ENCODE data around the gene HELT. TPM values are rescaled to one million over a fixed set of nuclear protein-coding genes. Genes with fewer than 3 reads are reported as not detected.
"Not testable (repeated sequence)": the region's sequence is repeated elsewhere in the genome, so short reads cannot be mapped to it uniquely, and the experiment has no call there.

Gene HELT
- total RNA-seq, 2 donors from 2014 or later: not detected

DNA sequence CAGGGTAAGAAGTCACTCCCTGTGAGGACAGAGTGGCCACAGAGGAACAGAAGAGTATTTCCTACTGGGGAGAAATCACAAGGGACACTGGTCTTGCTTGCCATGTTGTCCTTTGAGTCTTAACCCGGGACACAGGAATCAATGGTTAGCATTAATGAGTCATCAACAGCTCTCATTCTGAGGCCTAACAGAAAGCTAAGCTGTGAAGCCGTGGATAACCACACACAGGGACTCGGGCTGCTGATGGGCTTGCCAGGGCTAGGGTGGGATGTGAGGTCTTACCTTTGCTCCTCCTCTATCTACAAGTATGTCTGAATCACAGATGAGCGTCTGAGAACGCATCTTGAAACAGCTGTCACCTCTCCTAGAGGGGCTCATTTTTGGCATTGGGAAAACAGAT lies 22.2 kb downstream of the HELT start:
- peaks cover 5% of the 10 kb centered on the region for H3K4me1 ChIP-seq (ENCODE audit: control insufficient read depth, insufficient read depth, low read length)
- H3K9ac ChIP-seq (ENCODE audit: extremely low read depth, low read length, poor library complexity, severe bottlenecking): no peak overlapping the region
- peaks cover 10% of the 10 kb centered on the region for H3K27me3 Mint-ChIP-seq (ENCODE audit: insufficient read depth)
- WGBS, 2 experiments (ENCODE audit: insufficient coverage in 1 of 2, insufficient read length in 1 of 2): 73 to 87% methylated on average over 3 to 5 of the region's 5 CpGs
- no peaks in the 10 kb centered on the region for H3K27me3 ChIP-seq (ENCODE audit: control insufficient read depth, insufficient read depth, low read length, poor library complexity, severe bottlenecking)
- H3K4me3 Mint-ChIP-seq: no peak overlapping the region
- H3K36me3 Mint-ChIP-seq (ENCODE audit: low read depth): peaks cover 3% of the 10 kb centered on the region
- peaks cover 7% of the 10 kb centered on the region for H3K4me1 Mint-ChIP-seq
- H3K36me3 ChIP-seq (ENCODE audit: control insufficient read depth, insufficient read depth, low read length): no peaks in the 10 kb centered on the region
- no peak overlapping the region for H3K4me3 ChIP-seq (ENCODE audit: low read length)
- DNase-seq: peak; percentile 56
- TF ChIP-seq, protein P1, sequence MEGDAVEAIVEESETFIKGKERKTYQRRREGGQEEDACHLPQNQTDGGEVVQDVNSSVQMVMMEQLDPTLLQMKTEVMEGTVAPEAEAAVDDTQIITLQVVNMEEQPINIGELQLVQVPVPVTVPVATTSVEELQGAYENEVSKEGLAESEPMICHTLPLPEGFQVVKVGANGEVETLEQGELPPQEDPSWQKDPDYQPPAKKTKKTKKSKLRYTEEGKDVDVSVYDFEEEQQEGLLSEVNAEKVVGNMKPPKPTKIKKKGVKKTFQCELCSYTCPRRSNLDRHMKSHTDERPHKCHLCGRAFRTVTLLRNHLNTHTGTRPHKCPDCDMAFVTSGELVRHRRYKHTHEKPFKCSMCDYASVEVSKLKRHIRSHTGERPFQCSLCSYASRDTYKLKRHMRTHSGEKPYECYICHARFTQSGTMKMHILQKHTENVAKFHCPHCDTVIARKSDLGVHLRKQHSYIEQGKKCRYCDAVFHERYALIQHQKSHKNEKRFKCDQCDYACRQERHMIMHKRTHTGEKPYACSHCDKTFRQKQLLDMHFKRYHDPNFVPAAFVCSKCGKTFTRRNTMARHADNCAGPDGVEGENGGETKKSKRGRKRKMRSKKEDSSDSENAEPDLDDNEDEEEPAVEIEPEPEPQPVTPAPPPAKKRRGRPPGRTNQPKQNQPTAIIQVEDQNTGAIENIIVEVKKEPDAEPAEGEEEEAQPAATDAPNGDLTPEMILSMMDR (conservative IDR thresholded peaks at IDR 0.05): no peak
- H3K9me3 Mint-ChIP-seq: peaks cover 42% of the 10 kb centered on the region
- peaks cover 15% of the 10 kb centered on the region for H3K9me3 ChIP-seq (ENCODE audit: control insufficient read depth, low read length)
- no peak overlapping the region for H3K27ac Mint-ChIP-seq
- no peak overlapping the region for H3K27ac ChIP-seq (ENCODE audit: low read depth, low read length)

DNA sequence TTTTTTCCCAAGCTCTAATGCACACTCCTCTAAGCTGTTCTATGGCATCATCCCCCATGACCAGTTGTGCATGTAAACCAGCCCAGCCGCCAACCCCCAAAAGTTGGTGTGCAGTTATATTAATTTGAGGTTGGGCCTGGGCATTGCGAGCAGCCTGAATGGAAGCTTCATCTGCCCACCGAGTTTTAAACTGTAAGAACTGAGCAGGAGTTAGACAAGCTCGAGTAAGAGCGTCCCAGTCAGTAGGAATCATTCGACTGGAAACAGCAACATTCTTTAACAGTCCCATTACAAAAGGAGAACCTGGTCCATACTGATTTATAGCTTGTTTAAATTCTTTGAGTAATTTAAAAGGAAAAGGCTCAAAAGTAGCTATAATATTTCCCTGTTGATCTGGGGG lies 32.0 kb downstream of the HELT start:
- not testable (repeated sequence) for H3K9ac ChIP-seq (ENCODE audit: extremely low read depth, low read length, poor library complexity, severe bottlenecking); H3K36me3 Mint-ChIP-seq (ENCODE audit: low read depth); H3K27me3 Mint-ChIP-seq (ENCODE audit: insufficient read depth); H3K4me1 ChIP-seq (ENCODE audit: control insufficient read depth, insufficient read depth, low read length); DNase-seq; H3K27me3 ChIP-seq (ENCODE audit: control insufficient read depth, insufficient read depth, low read length, poor library complexity, severe bottlenecking); H3K27ac ChIP-seq (ENCODE audit: low read depth, low read length); H3K4me3 ChIP-seq (ENCODE audit: low read length); H3K27ac Mint-ChIP-seq; H3K4me3 Mint-ChIP-seq; H3K36me3 ChIP-seq (ENCODE audit: control insufficient read depth, insufficient read depth, low read length)
- H3K9me3 ChIP-seq (ENCODE audit: control insufficient read depth, low read length): peaks cover 16% of the 10 kb centered on the region
- WGBS, 2 experiments (ENCODE audit: insufficient coverage in 1 of 2, insufficient read length in 1 of 2): 84 to 100% methylated on average over 1 to 6 of the region's 6 CpGs
- H3K9me3 Mint-ChIP-seq: peaks cover 53% of the 10 kb centered on the region
- H3K4me1 Mint-ChIP-seq: peaks cover 14% of the 10 kb centered on the region

DNA sequence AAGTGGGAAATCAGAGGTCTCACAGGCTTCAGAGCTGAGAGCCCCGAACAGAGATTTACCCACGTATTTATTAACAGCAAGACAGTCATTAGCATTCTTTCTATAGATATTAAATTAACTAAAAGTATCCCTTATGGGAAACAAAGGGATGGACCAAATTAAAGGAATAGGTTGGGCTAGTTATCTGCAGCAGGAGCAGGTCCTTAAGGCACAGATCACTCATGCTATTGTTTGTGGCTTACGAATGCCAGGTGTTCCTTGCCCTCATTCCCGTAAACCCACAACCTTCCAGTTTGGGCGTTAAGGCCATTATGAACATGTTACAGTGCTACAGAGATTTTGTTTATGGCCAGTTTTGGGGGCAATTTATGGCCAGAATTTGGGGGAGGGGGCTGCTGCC lies 33.0 kb downstream of the HELT start:
- not testable (repeated sequence) for H3K4me3 ChIP-seq (ENCODE audit: low read length); H3K27ac ChIP-seq (ENCODE audit: low read depth, low read length); H3K9ac ChIP-seq (ENCODE audit: extremely low read depth, low read length, poor library complexity, severe bottlenecking); H3K27me3 Mint-ChIP-seq (ENCODE audit: insufficient read depth); H3K27me3 ChIP-seq (ENCODE audit: control insufficient read depth, insufficient read depth, low read length, poor library complexity, severe bottlenecking); DNase-seq; H3K36me3 Mint-ChIP-seq (ENCODE audit: low read depth); H3K27ac Mint-ChIP-seq; H3K36me3 ChIP-seq (ENCODE audit: control insufficient read depth, insufficient read depth, low read length); H3K4me3 Mint-ChIP-seq; H3K4me1 ChIP-seq (ENCODE audit: control insufficient read depth, insufficient read depth, low read length)
- H3K9me3 ChIP-seq (ENCODE audit: control insufficient read depth, low read length): peaks cover 16% of the 10 kb centered on the region
- Mint-ChIP-seq H3K4me1 (peaks cover 15% of the 10 kb centered on the region), H3K9me3 (peaks cover 45% of the 10 kb centered on the region)
- 95 to 100% methylated on average over 3 to 5 of the region's 5 CpGs for WGBS, 2 experiments (ENCODE audit: insufficient coverage in 1 of 2, insufficient read length in 1 of 2)

DNA sequence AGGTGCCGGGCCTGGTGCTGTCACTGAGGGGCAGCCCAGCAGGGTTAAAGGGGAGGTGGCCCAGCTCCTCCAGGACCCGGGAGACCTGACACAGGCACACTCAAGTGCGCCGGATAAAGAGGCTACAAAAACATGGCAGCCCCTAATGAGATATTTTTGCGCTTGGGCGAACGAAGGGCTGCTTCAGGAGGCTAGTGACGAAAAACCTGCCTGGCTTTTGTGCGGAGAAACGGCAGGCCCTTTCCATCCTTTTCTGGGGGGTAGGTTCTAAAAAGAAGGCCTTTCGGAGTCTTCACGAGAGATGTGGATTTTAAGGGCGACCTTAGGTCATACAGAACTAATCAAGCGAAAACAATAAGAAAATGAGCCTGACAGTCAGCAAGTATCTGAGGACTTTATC lies 35.5 kb downstream of the HELT start:
- Histone ChIP-seq H3K36me3 (ENCODE audit: control insufficient read depth, insufficient read depth, low read length) (no peaks in the 10 kb centered on the region), H3K27me3 (ENCODE audit: control insufficient read depth, insufficient read depth, low read length, poor library complexity, severe bottlenecking) (no peaks in the 10 kb centered on the region), H3K4me1 (ENCODE audit: control insufficient read depth, insufficient read depth, low read length) (no peaks in the 10 kb centered on the region), H3K4me3 (ENCODE audit: low read length) (no peak overlapping the region), H3K27ac (ENCODE audit: low read depth, low read length) (no peak overlapping the region), H3K9me3 (ENCODE audit: control insufficient read depth, low read length) (peaks cover 16% of the 10 kb centered on the region), H3K9ac (ENCODE audit: extremely low read depth, low read length, poor library complexity, severe bottlenecking) (no peak overlapping the region)
- no peak overlapping the region for H3K27ac Mint-ChIP-seq
- H3K36me3 Mint-ChIP-seq (ENCODE audit: low read depth): peaks cover 7% of the 10 kb centered on the region
- peaks cover 15% of the 10 kb centered on the region for H3K4me1 Mint-ChIP-seq
- H3K4me3 Mint-ChIP-seq: no peak overlapping the region
- DNase-seq: no peak
- 84 to 92% methylated on average over 14 of the region's 14 CpGs for WGBS, 2 experiments (ENCODE audit: insufficient coverage in 1 of 2, insufficient read length in 1 of 2)
- peaks cover 5% of the 10 kb centered on the region for H3K27me3 Mint-ChIP-seq (ENCODE audit: insufficient read depth)
- H3K9me3 Mint-ChIP-seq: peaks cover 45% of the 10 kb centered on the region
- TF ChIP-seq, protein P1 (conservative IDR thresholded peaks at IDR 0.05): no peak

Measured in endodermal cell (in vitro differentiated cells).